Upper lobe of left lung (tissue), 6 donors: ENCODE measurements around the gene C10orf67. TPM values are rescaled to one million over a fixed set of nuclear protein-coding genes. Genes with fewer than 3 reads are reported as not detected.
"Not testable (repeated sequence)": the region's sequence is repeated elsewhere in the genome, so short reads cannot be mapped to it uniquely, and the experiment has no call there.

Experiments
- ATAC-seq, 2 donors: fragments of 200-7000 bp; cut with Tn5 transposase; one replicate each; pipeline ENCODE4 v1.9.1; 2022; ENCODE audit warnings: mild to moderate bottlenecking in 2 of 2, moderate library complexity in 2 of 2; ENCODE audit not compliant: low FRiP score in 2 of 2
- DNase-seq, 2 donors: peaks; one replicate each; pipeline ENCODE4 v3.0.0-alpha.2; 2019 to 2020
- H3K27ac ChIP-seq, 4 donors: fragments of 200-600 bp; sonication (generic); one replicate each; pipeline ENCODE4 v1.5.1; 2016 to 2019
- H3K27me3 ChIP-seq, 4 donors: fragments of 200-600 bp; sonication (generic); one replicate each; pipeline ENCODE4 v1.5.1; 2017 to 2019
- H3K36me3 ChIP-seq, 4 donors: fragments of 200-600 bp; sonication (generic); one replicate each; pipeline ENCODE4 v1.5.1; 2016 to 2019
- H3K4me1 ChIP-seq, 4 donors: fragments of 200-600 bp; sonication (generic); one replicate each; pipeline ENCODE4 v1.5.1; 2018 to 2019
- H3K4me3 ChIP-seq, 4 donors: fragments of 200-600 bp; sonication (generic); one replicate each; pipeline ENCODE4 v1.5.1; 2017 to 2019; ENCODE audit warnings: mild to moderate bottlenecking in 2 of 4, moderate library complexity in 1 of 4
- H3K9me3 ChIP-seq, 4 donors: fragments of 200-600 bp; sonication (generic); one replicate each; pipeline ENCODE4 v1.5.1; 2018 to 2019
- CTCF ChIP-seq, 6 experiments: fragments of 450-650 bp in 4 of 6; fragments of 200-600 bp in 2 of 6; sonication (generic) in 2 of 6; IDR thresholded peaks; one replicate each; pipeline ENCODE4 v1.5.1; 2016 to 2019; ENCODE audit warnings: antibody characterized with exemption in 6 of 6
- EP300 ChIP-seq, 4 donors: sonication (generic); formaldehyde crosslinking; IDR thresholded peaks; one replicate each; pipeline ENCODE4 v1.5.1; 2017; ENCODE audit warnings: antibody characterized with exemption in 4 of 4, control low read depth in 2 of 4
- POLR2A ChIP-seq, 4 donors: fragments of 450-650 bp; IDR thresholded peaks; one replicate each; pipeline ENCODE4 v1.5.1; 2016 to 2017; ENCODE audit warnings: antibody characterized with exemption in 4 of 4, mild to moderate bottlenecking in 2 of 4
- POLR2AphosphoS5 ChIP-seq, 2 donors: sonication (generic); formaldehyde crosslinking; IDR thresholded peaks; one replicate each; pipeline ENCODE4 v1.5.1; 2017; ENCODE audit warnings: antibody characterized with exemption in 2 of 2
- WGBS, 2 donors: methylation state at CpG; one replicate each; pipeline ENCODE4 v1.1.5; 2017 to 2018; 5-methylcytosine and 5-hydroxymethylcytosine counted together
- total RNA-seq, 6 donors: library from RNA; depleted of rRNA in 4 of 6; stranded (reverse); fragments of >200 nt in 4 of 6; gene quantifications; one replicate each; pipeline versions ENCODE4 v1.1.0 to v1.2.1, GENCODE V29; 2016 to 2021
- donor health status: DM: no; HTN: no; CAD: no; lungs with moderate emphysema.
- donor health status: DM: no; HTN: yes; CAD: no; lungs with severe emphysema.

Gene C10orf67
- total RNA-seq, 6 donors from 2014 or later: 1.7 to 7.3 (median 4.2) TPM

GRCh38 chr10:23280419-23281043 lies 64.1 kb downstream of the C10orf67 start:
- H3K27ac ChIP-seq: no peak overlapping the region
- H3K4me1 ChIP-seq: no peaks in the 10 kb centered on the region
- H3K4me3 ChIP-seq: no peak overlapping the region
- no peaks in the 10 kb centered on the region for H3K9me3 ChIP-seq
- no peak for DNase-seq
- TF ChIP-seq POLR2A (IDR thresholded peaks at IDR 0.05) (no peak), POLR2AphosphoS5 (IDR thresholded peaks at IDR 0.05) (no peak), CTCF (IDR thresholded peaks at IDR 0.05) (no peak), EP300 (IDR thresholded peaks at IDR 0.05) (no peak)
- H3K27me3 ChIP-seq: no peaks in the 10 kb centered on the region
- ATAC-seq: no peak
- no peaks in the 10 kb centered on the region for H3K36me3 ChIP-seq
- WGBS, 2 donors: 24 to 34% methylated on average over 7 of the region's 7 CpGs

GRCh38 chr10:23275355-23275754 lies 69.2 kb downstream of the C10orf67 start:
- Histone ChIP-seq H3K27me3 (no peaks in the 10 kb centered on the region), H3K4me3 (no peak overlapping the region), H3K27ac (no peak overlapping the region), H3K36me3 (no peaks in the 10 kb centered on the region), H3K4me1 (no peaks in the 10 kb centered on the region), H3K9me3 (peaks cover 0 to 14% (median 10%) of the 10 kb centered on the region in 4 donors)
- WGBS, 2 donors: 75 to 88% methylated on average over 2 of the region's 2 CpGs
- ATAC-seq (no peak), DNase-seq (no peak)
- no peak for TF ChIP-seq CTCF (IDR thresholded peaks at IDR 0.05)

GRCh38 chr10:23274179-23274578 lies 70.4 kb downstream of the C10orf67 start:
- H3K36me3 ChIP-seq, ATAC-seq, DNase-seq, H3K4me3 ChIP-seq, H3K27me3 ChIP-seq, H3K27ac ChIP-seq, H3K4me1 ChIP-seq: not testable (repeated sequence)
- peaks cover 0 to 14% (median 11%) of the 10 kb centered on the region in 4 donors for H3K9me3 ChIP-seq
- 88 to 90% methylated on average over 9 of the region's 9 CpGs for WGBS, 2 donors

- Histone ChIP-seq H3K36me3 (no peaks in the 10 kb centered on the region), H3K27me3 (no peaks in the 10 kb centered on the region), H3K4me3 (no peak overlapping the region), H3K9me3 (peaks cover 0 to 14% (median 11%) of the 10 kb centered on the region in 4 donors), H3K4me1 (no peaks in the 10 kb centered on the region), H3K27ac (no peak overlapping the region)
- DNase-seq: no peak
- no peak for TF ChIP-seq POLR2A (IDR thresholded peaks at IDR 0.05)
- no peak for TF ChIP-seq CTCF (IDR thresholded peaks at IDR 0.05)
- TF ChIP-seq EP300 (IDR thresholded peaks at IDR 0.05): no peak
- no peak for TF ChIP-seq POLR2AphosphoS5 (IDR thresholded peaks at IDR 0.05)
- no peak for ATAC-seq
- 44% methylated on average over 3 of the region's 3 CpGs; no CpG with 5 or more reads in 1 of the 2 donors for WGBS, 2 donors
Observed at GRCh38 chr10:23270531-23270930, 74.1 kb downstream of the C10orf67 start.

GRCh38 chr10:23263441-23264164 lies 81.0 kb downstream of the C10orf67 start:
- Histone ChIP-seq H3K27ac (no peak overlapping the region), H3K36me3 (no peaks in the 10 kb centered on the region), H3K9me3 (no peaks in the 10 kb centered on the region), H3K27me3 (no peaks in the 10 kb centered on the region), H3K4me1 (no peaks in the 10 kb centered on the region), H3K4me3 (no peak overlapping the region)
- no peak for DNase-seq
- no peak for ATAC-seq
- no peak for TF ChIP-seq CTCF (IDR thresholded peaks at IDR 0.05)
- no peak for TF ChIP-seq EP300 (IDR thresholded peaks at IDR 0.05)
- TF ChIP-seq POLR2A (IDR thresholded peaks at IDR 0.05): no peak
- no peak for TF ChIP-seq POLR2AphosphoS5 (IDR thresholded peaks at IDR 0.05)
- WGBS, 2 donors: 58 to 59% methylated on average over 9 of the region's 9 CpGs
